WI38 (cell line): ENCODE data around the gene TP53INP2.
A peak's percentile ranks its signal among the peaks of the same experiment; 100 is the strongest.

Experiments
- H3K4me3 ChIP-seq: 2 replicates; pipeline ENCODE4 v1.5.1; 2011; ENCODE audit warnings: low read depth, mild to moderate bottlenecking, control low read depth, low read length
- TF ChIP-seq, protein P1 (sequence below): IDR thresholded peaks from 2 replicates; pipeline ENCODE4 v1.5.1; 2012; ENCODE audit warnings: low read depth, mild to moderate bottlenecking, control low read depth, low read length

Gene TP53INP2

DNA sequence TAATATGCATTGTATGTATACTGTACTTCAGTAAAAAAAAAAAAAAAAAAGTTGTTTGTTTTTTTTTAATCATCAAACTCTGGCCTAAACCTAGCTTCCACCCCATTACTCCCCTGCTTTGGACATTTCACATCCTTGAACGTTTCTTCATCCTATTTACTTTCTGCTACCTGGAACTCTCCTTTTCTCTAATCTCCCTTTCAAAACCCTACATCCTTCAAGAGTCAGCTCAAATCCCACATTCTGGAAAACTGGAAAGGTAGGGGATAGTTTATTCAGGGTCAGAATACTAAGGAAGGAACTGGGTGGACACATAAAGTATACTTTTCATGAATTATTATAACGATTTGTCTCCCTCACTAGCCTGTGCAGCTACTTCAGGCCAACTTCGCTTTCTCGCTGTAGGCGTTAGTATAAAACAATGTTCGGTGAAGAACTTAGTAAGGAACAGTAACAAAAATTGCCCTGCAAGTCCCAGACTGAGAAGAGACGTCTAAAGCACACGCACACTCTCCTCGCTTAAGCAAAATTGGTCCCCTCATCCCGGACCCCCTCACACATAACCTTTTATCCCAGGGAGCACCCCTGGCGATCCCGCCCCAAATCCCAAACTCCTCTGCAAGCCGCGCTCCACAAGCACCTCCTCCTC lies 28.0 kb upstream of the TP53INP2 start:
- H3K4me3 ChIP-seq = peak overlapping the region; percentile 76
- TF ChIP-seq, protein P1, sequence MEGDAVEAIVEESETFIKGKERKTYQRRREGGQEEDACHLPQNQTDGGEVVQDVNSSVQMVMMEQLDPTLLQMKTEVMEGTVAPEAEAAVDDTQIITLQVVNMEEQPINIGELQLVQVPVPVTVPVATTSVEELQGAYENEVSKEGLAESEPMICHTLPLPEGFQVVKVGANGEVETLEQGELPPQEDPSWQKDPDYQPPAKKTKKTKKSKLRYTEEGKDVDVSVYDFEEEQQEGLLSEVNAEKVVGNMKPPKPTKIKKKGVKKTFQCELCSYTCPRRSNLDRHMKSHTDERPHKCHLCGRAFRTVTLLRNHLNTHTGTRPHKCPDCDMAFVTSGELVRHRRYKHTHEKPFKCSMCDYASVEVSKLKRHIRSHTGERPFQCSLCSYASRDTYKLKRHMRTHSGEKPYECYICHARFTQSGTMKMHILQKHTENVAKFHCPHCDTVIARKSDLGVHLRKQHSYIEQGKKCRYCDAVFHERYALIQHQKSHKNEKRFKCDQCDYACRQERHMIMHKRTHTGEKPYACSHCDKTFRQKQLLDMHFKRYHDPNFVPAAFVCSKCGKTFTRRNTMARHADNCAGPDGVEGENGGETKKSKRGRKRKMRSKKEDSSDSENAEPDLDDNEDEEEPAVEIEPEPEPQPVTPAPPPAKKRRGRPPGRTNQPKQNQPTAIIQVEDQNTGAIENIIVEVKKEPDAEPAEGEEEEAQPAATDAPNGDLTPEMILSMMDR = no peak

DNA sequence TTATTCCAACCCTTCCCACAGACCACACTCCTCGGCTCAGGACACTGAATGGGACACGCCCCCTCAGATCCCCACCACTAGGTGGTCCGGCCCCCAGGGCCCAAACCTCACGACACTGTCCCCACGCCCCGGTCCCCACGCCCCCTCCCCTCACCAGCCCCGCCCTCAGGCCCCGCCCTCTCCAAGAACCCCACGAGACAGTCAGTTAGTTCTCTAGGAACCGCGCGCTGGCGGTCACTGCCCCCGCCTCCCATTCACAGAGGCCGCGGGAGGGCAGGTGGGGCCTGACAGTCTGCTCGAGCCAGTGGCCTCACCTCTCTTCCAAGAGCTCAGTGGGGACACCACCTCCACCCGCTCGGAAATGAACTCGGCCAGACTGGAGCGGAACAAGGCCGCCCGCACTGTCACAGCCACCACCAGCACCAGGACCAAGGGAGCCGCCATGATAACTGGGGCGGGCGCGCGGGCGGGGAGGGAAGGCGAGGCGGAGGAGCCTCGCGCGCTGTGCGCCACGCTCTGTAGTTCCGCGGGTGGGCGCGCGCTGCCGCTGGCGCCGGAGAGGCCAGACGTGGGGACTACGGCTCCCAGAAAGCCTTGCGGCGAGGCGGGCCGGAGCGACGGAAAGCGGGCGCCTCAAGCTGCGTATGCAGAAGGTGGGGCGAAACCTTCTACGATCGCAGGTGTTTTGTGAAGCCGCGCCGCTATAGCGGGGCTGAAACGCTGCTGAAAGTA lies 27.3 kb upstream of the TP53INP2 start, which contains the start of gene PIGU:
TSS of gene PIGU (minus strand) at position 451 of the 732 bp plus-strand sequence. CDS start at position 444, 7 bp downstream.
- TF ChIP-seq, protein P1 = no peak
- peak within 1 kb of the TSS; percentile 76 for H3K4me3 ChIP-seq

DNA sequence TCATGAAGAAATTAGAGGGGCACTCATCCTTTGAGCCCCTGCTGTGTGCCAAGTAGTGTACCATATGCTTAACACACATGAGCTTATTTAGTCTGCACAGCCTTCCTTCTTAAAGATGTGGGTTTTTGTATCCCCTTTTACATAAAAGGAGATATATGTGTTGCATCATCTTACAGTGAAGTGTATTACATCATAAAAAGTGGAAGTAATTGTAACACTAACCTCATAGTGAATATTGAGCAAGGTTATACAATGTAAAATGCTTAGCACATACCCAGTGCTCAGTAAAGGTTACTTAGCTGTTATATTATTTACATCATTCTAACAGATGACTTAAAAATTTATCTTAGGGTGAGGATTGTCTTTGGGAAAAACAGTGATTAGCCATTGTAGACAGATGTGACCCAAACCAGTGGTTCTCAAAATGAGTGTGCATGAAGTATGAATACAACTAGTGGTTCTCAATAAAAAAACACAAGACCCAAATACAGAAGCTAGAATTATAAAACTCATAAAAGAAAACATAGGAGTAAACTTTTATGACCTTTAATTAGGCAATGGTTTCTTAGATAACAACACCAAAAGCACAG lies 23.5 kb upstream of the TP53INP2 start:
- TF ChIP-seq, protein P1 = no peak
- no peak overlapping the region for H3K4me3 ChIP-seq

DNA sequence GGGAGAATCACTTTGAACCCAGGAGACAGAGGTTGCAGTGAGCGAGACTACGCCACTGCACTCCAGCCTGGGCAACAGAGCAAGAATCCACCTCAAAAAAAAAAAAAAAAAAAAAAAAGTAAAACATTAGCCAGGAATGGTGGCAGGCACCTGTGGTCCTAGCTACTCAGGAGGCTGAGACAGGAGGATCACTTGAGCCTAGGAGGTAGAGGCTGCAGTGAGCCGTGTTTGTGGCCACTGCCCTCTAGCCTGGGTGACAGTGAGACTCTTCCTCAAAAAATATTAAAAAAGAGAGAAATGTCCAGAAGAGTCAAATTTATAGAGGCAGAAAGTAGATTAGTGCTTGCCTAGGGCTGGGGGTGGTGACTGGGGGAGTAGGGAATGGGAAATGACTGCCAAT lies 20.5 kb upstream of the TP53INP2 start:
- no peak overlapping the region for H3K4me3 ChIP-seq
- TF ChIP-seq, protein P1 = no peak

DNA sequence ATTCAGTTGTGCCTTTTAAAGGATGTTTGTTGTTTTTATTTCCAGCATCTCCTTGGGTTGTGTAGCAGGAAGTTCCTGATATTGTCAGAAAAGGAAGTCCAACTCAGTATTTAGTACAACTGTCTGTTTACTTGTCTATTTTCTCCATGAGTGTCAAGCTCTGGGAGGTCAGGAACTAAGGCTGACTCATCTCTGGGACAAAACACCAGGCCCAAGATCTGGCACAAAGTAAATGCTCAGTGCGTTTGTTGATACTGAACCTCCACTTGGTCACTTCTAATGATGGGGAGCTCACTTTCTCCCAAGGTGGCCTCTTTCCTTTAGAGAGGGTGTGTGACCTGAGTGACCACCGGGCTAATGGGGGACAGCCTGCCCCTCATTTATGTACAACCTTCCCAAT lies 14.7 kb upstream of the TP53INP2 start:
- TF ChIP-seq, protein P1 = no peak
- no peak overlapping the region for H3K4me3 ChIP-seq

DNA sequence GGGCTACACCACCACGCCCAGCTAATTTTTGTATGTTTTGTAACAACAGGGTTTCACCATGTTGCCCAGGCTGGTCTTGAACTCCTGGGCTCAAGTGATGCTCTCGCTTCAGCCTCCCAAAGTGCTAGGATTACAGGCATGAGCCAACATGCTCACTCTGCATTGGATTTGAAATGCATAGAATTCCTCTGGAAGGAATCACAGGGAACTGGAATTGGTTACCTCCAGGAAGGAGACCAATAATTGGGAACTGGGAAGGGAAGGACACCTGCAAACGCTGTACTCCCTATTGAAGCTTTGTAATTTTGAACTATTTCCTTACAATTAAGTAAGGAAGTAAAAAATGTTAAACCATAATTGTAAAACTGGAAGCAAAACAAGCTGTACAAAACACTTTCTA lies 12.3 kb upstream of the TP53INP2 start:
- H3K4me3 ChIP-seq = no peak overlapping the region
- TF ChIP-seq, protein P1 = no peak

DNA sequence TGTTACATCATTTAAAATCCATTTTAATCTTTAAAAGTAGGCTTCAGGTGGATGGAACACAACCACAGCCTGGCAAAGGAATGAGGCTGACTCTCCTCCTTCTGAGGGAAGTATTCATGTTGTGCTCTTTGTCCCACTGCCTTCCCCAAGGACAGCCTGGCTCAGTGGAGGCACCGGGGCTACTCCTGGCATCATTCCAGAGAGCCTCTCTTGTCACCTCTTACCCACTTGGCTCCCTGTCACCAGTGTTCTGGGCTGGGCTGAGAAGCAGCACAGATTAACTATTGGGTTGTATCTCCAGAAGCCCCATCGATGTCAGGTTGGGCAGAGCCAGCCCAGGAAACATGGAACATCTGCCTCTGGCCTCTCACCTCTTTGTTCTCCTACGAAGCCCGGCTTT lies 10.7 kb upstream of the TP53INP2 start:
- no peak overlapping the region for H3K4me3 ChIP-seq
- TF ChIP-seq, protein P1 = no peak
